COR-L47 (cell line): Measurements from ENCODE around the gene RSPH6A.
A peak's percentile ranks its signal among the peaks of the same experiment; 100 is the strongest.

Experiments used
- DNase-seq: peaks from one replicate; lab custom pipeline; 2025; lab: John Stamatoyannopoulos, UW

RSPH6A gene

DNA sequence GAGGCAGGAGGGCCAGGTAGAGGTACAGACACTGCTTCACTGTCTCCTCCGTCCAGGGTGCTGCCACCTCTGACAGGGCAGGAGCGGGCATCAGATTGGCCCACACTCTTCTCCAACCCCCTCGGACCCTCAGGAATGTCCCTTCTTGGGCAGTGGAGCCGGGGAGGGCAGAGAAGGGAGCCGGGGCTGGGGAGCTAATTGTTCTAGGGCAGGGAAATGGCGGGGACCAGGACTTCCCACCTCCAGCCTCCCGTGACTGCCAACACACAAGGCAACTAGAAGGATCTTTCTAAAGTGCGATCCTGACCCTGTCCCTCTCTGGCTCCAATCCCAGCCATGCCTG, 10.1 kb upstream of the RSPH6A start:
- DNase-seq: no peak

DNA sequence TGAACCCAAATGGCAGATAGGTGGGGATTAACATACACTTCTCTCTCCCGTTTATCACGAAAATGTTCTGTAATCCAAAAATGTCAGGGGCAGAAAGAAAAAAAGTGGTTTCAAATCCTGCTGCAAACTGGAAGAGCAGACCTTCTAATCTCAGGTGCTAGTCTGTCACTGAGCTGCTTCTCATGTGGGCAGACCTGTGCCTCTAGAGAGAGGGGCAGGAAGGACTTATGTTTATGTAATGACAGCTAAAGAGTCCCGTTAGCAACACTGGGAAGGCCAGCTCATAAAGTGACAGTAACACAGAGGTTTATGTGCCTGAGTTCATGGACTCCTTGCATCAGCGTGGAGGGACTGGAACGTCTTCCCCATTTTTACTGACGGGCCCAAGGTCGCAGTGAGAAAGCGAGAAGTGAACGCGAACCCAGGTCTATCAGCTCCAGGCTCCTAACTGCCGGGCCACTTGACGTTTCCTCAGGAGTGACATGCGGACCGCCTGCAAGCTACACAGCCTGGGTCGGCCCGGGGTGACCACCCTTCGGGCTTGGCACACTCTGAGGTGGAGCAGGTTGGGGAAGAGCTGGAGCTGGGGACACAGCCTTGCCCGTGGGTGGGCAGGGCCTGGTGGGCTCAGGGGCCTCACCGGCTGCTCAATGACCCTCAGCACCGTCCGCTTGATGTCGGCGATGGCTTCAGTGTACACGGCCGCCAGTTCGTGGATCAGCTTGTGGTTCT, 9.6 kb upstream of the RSPH6A start:
- no peak for DNase-seq

DNA sequence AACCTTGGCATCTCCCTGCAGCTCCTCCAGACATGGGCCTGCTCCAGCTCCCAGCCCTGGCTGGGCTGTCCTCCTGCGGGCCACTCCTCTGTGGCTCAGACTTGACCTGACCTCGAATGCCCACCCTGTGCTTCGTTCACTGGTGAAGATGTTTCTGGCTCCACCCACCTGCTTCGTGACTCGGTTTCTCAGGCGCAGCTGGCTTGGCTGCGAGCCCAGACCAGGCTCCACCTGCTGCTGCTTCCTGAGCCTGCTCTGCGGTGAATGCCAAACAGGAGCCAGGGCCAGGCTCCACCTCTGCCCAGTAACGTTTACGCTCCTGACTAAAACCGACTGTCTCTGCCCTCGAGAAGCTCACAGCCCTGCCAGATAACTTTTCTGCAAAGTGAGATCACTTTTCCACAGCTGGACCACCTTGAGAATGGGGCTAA, 8.9 kb upstream of the RSPH6A start:
- peak; percentile 79 for DNase-seq

DNA sequence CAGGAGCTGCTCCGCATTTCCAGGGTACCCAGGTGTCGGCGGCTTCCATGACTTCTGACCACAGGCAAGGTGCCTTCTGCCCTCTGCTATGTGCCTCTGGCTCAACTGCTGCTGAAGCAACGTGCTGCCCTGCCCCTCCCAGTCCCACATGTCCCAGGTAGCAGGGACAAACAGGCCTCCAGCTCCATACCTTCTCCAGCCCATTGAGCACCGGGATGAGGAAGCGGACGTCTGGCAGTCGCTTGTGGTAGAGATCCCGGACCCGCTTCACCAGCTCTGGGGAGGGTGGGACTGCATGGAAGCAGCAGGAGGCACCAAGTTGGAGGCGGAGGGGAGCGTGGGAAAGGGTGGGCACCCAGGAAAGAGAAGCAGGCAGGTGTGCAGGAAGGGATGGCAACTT, 8.1 kb upstream of the RSPH6A start:
- no peak for DNase-seq

DNA sequence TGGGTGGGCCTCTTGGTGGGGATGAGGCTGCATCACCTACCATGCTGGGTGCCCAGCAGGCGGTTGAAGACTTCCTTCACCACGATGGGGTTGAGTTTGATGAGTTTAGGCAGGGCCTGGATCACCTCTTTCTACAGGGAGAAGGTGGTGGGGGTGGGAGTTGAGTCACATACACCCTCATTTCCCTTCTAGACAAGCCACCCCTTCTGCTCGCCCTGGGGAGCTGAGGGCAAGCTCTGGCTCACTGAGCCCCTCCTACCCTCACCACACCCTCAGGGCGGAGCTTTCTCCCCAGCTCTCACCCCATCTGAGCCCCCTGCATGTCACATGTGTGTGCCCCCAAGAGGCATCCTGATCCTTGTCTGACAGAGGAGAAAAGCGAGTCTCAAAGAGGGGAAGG, 7.6 kb upstream of the RSPH6A start:
- DNase-seq: no peak

DNA sequence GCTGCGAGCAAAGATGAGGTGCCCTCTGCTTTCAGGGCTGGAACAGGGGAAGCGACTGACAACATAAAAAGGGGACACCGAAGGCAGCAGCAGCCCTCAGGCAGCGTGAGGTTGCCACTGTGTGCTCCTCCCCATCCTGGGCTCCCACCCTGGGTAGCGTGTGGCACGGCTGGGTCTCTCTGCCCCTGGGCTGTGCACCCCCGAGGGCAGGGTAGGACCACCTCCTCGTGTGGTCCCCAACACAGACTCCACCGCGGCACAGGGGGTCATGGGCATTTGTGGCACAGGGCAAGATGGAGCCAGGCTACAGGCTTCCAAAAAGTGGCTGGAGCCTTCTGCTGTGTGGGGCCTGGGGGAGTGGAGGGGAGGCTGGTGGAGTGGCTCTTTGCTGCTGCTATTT, 6.5 kb upstream of the RSPH6A start:
- DNase-seq: no peak

DNA sequence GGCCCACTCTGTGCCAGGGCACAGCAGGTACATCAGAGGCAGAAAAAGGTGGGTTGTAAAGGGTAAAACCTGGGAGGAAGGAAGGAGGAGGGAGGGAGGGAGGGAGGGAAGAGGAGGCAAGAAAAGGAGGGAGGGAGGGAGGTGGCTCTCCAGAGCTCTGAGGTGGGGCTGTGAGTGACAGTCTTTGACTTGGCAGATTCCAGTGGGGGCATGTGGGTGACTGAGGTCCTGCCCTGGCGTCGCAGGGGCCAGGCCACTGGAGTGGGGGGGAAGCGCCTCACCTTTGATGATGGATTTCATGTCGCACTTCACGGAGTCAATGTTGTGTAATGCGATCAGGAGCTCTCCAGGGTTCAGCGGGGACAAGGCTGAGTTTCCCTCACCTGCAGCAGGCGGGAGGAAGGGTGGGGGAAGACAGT, 6.0 kb upstream of the RSPH6A start:
- DNase-seq: no peak

DNA sequence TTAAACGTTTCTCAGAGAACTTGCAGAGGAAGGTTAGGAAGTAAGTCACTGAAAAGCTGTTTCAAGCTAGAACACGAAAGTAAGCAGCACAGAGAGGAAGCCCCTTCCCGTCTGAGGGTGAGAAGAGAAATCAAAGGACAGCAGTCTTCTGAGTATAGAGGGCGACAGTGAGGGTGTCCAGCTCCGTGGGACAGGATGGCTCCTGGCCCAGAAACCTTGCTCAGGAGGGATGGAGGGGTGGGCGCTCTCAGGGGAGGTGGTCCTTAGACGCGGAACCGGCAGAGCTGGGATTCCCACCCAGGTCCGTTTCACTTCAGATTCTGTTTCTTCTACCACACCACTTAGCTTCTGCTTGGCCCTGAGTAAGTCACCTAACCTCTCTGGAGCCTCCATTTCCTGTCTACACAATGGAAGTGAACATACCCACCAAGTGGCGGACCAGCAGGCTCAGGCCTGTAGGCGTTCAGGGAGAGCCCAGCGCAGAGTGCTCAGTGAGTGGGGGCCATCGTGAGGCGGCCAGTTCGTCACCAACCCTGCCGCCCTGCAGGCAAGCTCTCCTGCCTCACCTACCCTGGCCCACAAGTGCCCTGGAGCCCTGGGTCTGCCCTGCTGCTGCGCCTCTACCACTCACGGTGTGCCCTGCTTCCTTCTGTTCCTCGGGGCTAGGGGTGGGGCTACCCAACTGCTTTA, 5.5 kb upstream of the RSPH6A start:
- no peak for DNase-seq

DNA sequence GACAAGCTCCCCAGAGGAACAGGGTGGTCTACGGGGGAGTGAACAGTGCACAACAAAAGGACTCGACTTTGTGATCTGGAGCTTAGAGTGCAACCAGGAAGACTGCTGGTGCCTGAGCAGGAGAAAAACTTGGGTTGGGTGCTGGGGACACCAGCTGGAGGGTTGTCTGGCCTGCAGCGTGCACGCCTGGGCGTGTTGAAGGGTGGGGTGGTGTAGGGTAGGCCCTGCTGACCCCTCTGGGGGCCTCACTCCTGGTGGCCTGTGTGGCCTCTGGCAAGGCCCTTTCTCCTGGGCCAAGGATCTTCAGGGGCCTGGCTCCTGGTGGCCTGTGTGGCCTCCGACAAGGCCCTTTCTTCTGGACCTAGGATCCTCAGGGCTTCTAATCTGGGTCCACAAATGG, 4.7 kb upstream of the RSPH6A start:
- DNase-seq: no peak

DNA sequence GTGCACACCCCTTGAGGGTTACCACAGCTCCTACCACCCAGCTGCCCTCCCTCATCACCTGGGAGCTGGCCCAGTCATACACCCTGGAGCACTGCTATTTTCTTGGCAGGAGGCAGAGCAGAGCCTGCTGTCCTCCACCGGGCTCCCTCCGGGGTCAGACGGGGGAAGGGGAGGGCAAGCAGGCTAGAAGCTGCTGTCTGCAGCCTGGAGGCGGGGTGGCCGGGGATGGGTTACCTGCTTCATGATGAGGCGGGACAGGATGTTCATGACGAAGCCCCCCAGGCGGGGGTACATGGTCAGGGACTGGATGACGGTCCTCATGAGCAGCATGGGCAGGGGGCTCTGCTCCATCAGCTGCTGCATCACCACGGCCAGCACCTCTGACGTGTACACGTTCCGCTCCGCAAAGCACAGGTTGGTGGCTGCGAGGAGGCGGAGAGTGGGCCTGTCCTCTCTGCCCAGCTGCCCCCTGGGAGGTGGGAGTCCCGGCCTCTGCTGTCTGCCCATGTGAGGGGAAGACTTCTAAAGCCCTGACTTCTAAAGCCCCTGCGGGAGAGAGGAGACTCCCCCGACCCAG, 2.7 kb upstream of the RSPH6A start:
- DNase-seq: no peak

DNA sequence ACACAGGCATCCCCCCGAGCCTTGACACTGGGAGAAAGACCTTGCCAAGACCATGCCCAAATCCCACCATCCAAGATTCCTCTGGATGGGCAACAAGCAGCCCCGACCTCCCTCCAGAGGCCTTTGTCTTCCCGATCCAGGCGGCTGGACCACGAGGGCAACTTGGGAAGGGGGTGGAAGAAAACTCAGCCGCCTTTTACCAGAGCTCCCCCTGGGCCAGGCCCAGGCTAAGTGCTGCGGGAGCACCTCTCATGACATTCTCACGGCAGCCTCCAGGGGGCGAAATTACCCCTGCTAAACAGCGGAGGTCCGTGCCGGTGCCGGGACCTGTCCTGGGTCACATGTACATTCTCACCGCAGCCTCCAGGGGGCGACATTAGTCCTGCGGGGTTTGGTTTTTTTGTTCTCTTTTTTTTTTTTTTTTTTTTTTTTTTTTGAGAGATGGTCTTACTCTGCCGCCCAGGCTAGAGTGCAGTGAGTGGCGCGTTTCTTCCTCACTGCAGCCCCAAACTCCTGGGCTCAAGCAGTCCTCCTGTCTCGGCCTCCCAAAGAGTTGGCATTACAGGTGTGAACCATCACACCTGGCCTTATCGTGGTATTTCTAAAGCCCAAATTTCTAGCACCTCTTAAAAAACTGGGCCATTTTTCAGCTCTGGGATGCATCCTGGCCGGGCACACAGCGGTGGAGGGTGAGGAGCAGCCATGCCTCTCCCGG, 2.1 kb upstream of the RSPH6A start:
- peak; percentile 78 for DNase-seq

DNA sequence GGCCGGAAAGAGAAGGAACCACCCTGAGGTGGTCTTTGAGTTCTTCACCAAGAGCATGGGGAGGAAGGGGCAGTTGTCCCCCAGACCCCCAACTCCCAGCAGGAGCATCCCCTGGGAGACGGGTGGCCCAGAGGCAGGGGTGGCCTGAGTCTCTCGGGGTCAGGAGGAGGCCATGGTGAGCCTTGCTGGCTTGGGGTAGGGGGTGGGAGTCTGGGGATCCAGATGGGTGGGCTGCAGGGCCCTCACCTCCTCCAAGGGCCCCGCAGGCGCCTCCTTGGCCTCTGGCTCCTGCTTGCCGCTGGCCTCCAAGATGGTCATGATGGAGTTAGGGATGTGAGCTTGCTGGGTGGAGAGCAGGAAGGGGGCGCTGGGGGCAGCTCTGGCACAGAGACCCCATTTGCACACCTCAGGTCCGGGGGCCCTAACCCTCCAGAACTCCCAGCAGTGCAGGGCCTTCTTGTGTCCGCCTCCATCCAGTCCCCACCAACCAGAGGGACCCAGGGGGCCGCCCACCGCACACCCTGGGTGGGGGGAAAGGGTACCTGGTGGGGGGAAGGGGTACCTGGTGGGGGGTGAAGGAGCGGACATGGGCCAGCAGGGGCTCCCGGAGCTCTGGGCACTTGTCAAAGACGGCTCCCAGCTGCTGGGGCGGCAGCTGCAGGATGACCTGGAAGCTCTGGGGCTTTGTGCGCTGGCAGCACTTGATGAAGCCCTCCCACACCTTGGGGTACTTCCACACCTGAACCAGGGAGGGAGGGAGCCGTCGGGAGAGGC, 1.3 kb upstream of the RSPH6A start:
- DNase-seq: no peak

DNA sequence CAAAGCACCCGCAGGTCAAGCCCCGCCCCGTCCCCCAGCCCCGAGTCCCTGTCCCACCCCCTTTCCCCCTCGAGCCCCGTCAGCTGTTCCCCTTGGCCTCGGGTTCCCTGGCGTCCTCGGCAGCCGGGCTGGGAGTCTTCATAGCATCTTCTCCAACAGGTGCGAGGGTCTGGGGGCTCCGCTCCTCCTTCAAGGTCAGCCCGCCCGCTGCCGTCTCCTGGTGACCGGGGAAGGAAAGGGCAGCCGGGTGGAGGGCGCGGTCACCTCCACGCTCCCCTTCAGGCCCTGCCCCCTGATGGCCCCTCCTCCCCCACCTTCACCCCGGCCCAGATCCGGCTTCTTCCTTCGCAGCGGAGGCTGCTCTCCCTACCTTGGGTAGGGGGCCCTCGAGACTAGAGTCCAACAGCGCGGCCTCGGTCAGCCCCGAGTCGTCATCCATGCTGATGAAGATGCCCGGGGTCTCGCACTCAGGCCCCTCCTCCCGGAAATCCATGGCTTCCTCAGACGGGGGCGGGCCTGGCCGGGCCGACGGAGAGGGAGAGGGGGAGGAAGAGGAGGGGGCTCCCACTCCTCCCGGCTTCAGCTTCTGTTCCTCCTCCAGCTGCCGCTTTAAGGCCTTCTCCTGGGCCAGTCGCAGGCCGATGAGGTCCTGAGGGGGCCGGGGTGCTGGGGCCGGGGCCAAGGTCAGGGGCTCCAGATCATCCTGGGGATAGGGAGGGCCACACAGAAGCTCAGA, 541 bp upstream of the RSPH6A start:
- no peak for DNase-seq

DNA sequence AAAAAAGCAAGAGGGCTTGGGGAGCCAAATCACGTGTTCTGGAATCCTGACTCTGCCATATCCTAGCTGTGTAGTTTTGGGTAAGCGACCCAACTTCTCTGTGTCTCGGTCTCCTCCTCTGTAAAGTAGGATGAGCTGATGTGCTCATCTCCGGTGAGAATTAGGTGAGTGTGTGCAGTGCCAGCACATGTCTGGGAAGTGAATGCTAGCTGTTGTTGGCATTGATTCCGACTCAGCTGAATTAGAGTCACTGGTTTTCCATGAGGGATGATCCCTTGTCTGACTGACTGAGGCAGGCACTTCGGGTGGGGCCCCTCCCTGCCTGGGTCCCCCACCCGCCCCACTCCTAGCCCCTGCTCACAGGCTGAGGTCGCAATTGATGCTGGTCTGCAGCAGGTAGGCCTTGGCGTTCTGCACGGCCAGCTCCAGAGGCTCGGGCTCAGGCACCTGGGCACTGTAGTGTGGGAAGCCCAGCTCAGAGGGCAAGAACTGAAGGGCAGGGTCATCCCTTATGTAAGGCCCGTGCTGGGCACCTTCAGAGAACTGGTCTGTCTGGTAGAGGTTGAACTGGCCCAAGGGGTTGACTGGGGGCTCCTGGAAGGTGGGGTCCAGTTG, 835 bp downstream of the RSPH6A start:
- no peak for DNase-seq

DNA sequence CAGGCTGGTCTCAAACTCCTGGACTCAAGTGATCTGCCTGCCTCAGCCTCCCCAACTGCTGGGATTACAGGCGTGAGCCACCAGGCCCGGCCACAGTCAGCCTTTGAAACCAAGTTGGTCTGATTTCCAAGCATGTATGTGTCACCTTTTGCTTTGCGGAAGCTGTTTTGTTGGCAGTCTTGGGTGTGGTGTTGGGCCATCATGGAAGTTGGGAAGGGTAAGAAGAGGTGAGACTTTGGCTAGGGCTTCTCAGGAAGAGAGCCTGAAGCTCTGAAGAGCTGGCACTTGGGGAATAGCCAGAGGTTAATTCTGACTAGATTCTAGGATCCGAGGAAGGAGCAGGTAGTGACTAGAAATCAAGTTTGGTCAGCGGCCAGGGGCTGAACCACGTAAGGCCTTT, 2.8 kb downstream of the RSPH6A start:
- DNase-seq: no peak

DNA sequence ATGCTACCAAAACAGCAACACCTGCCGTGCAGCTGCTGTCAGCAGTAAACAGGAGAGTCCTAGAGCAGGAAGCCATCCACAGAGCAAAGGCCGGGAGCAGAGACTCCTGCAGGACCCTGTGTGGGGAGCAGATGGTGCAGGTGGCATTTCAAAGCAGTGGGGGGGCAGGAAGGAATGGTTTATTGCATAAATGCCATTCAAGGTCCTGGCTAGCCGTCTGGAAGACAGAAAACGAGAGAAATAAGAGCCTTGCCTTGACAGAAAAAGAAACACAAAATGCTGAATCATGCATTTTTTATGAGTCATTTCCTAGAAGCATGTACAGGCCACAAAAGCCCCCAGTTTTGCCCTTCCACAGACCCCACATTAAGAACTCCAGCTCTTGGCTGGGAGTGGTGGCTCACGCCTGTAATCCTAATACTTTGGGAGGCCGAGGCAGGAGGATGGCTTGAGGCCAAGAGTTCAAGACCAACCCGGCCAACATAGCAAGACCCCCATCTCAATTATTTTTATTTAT, 5.4 kb downstream of the RSPH6A start:
- peak; percentile 47 for DNase-seq

DNA sequence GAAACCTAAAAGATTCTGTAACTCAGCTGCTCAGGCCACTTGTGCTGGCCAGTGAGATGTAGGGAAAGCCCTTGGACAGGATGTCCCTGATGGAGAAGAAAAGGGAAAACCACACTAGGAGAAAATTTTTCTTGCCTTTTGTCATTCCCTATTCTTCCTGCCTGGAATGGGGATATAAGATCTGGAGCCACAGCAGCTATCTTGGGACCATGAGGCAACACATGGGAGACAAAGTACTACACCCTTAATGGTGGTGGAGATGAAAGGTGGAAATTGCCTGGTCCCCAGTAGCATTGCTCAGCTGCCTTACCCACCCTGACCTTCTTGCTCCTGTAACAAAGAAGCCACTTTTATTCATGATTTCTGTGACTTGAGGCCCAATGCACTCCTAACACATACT, 9.4 kb downstream of the RSPH6A start:
- DNase-seq: no peak

DNA sequence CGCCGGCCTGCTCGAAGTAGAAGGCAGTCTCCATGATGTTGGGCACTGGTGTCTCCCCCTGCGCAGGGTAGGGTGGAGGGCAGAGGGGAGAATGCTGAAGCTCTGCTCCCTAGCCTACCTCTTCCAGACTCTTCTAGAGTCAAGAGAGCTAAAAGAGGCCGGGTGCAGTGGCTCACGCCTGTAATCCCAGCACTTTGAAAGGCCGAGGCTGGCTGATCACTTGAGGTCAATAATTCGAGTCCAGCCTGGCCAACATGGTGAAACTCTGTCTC, 10.2 kb downstream of the RSPH6A start:
- DNase-seq: no peak

DNA sequence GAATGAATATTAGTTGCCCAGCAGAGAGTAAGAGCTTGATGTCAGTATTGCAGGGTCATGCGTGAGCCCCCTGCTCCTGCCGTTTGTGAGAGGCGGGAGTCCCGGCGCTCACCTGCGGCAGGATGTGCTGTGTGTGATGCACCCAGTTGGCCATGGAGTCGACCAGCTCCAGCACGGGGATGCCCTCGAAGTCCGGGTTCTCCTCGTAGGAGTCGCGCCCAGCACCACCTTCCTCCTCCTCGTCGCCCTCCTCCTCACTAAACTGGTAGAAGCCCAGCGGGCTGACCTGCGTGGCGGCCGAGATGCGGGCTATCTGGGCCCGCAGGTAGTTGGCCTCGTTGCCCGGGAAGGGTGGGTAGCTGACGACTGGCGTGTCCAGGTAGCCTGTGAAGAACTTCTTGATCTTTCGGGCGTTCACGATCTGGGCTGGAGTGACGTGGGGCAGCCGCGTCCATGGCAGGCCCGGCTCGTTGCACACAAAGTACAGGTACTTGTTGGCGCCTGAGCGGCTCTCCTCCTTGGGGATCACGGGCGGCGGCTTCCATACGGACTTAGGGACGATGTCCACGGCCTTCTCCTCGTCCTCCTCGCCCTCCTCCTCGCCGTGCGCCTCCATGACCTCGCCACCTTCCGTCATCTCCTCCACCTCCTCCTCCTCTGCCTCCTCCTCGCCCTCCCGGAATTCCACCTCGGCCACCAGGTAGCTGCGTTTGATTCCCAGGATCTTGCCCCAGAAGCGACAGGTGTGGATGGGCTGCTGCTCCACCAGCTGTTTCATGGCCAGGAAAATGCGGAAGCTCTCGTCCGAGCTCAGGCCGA, 10.8 kb downstream of the RSPH6A start:
- DNase-seq: no peak

DNA sequence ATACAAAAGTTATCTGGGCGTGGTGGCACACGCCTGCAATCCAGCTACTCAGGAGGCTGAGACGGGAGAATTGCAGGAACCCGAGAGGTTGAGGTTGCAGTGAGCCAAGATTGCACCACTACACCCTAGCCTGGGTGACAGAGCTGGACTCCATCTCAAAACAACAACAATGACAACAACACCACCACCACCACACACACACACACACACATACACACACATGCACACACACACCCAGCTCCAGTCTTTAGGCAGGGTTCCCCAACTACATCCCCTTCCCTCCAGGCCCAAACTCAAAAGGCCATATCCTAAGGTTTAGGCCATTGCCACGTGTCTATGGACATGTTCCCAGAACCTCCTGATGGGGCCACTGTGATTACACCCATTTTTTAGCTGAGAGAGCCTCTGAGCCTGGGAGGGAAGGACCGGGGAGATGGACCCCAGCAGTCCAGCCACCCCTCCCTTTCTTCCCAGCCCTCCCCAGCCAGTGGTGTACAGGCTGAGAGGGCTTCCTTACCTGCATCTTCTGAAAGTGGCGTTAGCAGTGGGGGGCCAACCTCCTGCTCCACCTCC, 13.4 kb downstream of the RSPH6A start:
- DNase-seq: no peak
